GM21367 (cell line): ENCODE results near the gene ZNF202.
"Not testable (repeated sequence)": the region's sequence is repeated elsewhere in the genome, so short reads cannot be mapped to it uniquely, and the experiment has no call there.

ENCODE experiments used
- ATAC-seq: cut with Tn5 transposase; IDR thresholded peaks from one replicate; pipeline ENCODE4 v1.9.1; 2021; ENCODE audit not compliant: unreplicated experiment

Gene ZNF202

GRCh38 chr11:123742031-123742723 lies 717 bp upstream of the ZNF202 start:
- ATAC-seq, result no peak

- ATAC-seq, result no peak
Measured at GRCh38 chr11:123740787-123741158, 687 bp downstream of the ZNF202 start.

DNA sequence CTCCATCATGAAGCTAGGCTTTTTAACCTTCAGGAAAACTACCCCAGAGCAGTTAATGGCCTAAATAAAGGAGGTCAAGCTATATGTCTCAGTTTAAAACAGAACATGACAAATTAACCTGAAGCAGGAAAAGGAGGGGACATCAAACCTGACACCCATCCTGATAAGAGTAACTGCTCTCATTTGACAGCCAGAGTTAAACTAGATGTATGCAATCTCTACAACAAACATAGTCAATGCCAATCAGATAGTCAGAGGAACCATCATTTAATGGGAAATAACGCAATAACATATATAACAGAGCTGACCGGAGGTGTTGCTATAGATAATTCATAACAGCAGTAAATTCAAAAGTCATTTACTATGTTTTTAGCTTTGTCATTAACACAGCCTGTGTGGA lies 3.1 kb downstream of the ZNF202 start:
- no peak for ATAC-seq

- no peak for ATAC-seq
Measured at GRCh38 chr11:123736769-123737168, 4.7 kb downstream of the ZNF202 start.

DNA sequence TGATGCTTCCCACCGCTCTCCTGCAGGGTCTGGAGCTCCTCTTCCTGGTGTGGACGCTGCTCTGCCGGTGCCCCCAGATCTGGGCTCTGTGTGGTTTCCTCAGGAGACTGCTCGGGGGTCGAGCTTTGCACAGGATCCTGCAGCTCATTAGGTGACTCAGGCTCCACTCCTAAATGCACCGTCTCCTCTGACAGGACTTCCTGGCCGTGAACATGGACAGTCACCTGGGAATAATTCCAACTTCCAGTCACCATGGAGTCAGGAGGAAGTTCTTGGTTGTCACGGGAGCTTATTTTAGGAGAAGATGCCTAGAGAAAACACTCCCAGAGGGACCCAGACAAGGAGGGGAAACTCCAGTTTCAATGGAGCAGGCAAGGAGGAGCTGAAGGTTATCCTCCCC lies 11.9 kb downstream of the ZNF202 start:
- ATAC-seq, result no peak

- no peak for ATAC-seq
Measured at GRCh38 chr11:123725995-123726655, 15.3 kb downstream of the ZNF202 start.

- ATAC-seq, result no peak
Measured at GRCh38 chr11:123719452-123719851, 22.0 kb downstream of the ZNF202 start.

DNA sequence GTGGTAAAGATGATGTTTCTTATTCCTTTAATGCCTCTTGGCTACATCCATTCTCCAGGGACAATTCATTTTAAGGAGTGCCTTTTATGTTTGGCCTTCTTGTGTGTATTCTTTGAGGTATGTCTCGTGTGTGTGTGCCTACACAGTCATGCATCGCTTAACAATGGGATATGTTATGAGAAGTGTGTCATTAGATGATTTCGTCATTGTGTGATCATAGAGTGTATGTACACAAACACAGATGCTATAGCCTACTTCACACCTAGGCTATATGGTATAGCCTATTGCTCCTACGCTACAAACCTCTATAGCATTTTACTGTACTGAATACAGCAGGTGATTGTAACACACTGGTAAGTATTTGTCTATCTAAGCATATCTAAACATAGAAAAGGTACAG lies 23.0 kb downstream of the ZNF202 start:
- ATAC-seq, result no peak

- ATAC-seq, result no peak
Measured at GRCh38 chr11:123718063-123718462, 23.4 kb downstream of the ZNF202 start.

DNA sequence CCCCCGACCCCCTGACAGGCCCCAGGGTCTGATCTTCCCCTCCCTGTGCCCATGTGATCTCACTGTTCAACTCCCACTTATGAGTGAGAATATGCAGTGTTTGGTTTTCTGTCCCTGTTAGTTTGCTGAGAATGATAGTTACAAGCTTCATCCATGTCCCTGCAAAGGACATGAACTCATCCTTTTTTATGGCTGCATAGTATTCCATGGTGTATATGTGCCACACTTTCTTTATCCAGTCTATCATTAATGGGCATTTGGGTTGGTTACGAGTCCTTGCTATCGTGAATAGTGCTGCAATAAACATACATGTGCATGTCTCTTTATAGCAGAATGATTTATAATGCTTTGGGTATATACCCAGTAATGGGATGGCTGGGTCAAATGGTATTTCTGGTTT lies 28.8 kb downstream of the ZNF202 start:
- ATAC-seq, result not testable (repeated sequence)

DNA sequence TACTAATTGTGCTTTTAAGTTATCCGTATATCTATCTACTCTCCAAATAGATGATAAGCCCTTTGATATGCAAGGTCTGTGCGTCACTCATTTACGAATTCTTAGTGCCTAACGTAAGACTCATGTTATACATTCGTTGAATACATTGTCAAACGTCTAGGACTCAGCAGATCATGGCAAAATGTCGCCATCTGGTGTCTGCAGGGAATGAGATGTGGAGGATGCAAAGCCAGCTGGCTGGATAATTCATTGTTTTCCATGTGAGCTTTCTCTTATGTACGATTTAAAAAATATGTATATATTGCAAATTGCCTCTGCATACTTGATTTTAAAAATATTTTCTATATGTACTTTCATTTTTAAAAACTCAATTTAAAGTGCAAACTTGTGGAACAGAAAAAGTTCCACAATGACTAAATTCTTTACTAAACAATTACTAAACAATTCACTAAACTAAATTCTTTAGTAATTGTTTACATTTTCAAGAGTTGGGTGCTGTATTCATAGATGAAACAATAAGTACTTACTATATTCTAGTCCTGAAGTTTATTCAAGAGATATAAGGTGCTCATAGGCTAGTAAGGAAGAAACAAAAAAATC lies 33.8 kb downstream of the ZNF202 start:
- ATAC-seq, result peak; percentile 51

- ATAC-seq, result no peak
Measured at GRCh38 chr11:123707206-123707605, 34.3 kb downstream of the ZNF202 start.

GRCh38 chr11:123704341-123704740 lies 37.1 kb downstream of the ZNF202 start:
- no peak for ATAC-seq

DNA sequence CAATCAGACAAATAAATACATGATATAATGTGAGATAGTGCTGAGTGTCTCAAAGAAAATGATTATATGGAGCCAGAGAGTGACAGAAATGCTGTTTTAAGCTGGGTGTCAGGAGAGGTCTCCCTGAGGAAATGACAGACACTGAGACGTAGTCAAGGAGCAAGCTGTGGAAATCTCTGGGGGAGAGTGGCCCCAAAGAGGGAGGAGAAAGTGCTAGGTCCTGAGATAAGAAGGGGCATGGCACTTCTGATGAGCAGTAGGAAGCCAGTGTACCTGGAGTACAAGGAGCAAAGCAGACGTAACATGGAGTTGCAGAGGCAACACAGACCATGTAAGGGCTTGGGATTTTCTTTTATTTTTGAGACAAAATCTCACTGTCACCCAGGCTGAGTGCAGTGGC lies 38.8 kb downstream of the ZNF202 start:
- ATAC-seq, result no peak

DNA sequence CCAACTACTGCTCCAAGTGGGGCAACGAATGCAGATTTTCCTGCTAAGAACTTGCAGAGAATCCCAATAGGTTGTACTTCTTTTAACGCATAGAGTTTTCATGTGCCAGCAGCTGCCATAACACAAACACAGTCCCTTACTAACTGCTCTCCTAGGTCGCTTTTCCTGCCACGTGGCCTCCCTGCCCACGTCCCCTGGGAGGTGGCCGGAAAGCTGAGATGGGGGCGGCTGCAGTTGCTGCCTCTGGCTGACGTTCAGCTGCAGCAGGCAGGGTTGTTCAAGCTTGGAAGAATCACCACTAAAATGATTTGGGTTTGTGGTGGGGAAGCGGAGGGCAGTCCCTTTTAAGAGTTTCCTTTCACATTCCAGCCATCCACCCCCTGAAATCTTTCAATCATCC lies 39.3 kb downstream of the ZNF202 start:
- no peak for ATAC-seq

DNA sequence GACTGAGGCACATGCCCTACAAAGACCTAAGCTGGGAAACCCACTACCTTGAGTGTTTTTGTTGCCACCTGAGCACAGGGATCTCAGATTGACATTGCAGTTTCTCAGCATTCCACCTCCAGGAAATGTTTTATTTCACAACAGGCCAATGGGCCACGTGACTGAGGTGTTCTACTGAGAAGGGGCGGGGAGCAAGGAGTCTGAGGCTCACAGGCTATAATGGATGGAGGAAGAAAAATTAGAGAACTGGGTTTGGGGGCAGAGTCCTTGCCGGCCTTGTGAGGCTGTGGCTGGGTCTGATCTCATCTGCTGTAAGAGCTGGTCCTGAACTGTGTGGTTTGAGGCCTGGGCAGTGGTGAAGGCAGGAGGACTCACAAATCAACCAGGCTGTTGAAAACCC lies 40.7 kb downstream of the ZNF202 start:
- ATAC-seq, result no peak

DNA sequence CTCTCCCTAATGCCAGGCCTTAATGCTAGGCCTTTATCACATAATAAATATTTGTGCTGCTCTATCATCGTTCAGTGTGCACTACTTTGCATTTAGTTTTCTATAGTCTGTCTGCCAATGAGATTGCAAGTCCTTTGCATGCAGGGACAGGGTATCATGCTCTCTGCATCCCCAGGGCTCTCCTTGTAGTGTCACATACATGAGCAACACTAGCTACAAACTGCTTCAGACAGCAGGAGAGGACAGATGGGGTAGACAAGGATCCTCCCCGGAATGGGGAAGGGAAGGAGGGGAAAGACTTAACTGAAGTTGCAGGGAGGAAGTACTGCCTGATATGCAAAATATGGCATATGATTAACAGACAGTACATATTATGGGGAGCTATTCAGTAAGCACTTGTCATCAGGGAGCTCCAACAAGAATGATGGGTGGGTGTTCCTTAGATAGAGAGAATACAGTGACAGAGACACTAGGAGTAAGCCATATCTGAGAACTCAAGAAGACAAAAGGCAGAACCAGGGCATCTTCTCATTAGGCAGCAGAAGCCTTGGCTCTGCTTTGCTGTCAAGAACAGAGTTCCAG lies 42.8 kb downstream of the ZNF202 start:
- no peak for ATAC-seq

- ATAC-seq, result no peak
Measured at GRCh38 chr11:123696183-123696582, 45.3 kb downstream of the ZNF202 start.

GRCh38 chr11:123695231-123695630 lies 46.2 kb downstream of the ZNF202 start:
- no peak for ATAC-seq

DNA sequence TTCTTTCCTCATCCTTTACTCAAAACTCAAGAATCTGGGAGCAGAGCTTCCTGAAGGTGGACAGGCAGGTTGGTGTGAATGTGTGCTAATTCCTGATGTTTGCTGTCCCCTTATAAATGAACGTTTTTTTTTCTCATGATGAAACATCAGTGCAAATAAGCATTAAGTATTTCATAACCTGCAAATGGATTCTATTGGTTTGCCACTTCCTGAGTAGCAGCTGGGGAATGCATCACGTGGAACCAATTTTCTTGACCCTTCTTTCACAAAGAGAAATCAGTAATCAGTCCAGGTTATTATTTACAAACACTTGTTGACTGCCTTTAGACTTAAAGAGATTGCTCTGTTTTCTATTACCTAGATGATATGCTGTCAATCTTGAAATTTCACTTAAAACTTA lies 46.9 kb downstream of the ZNF202 start:
- no peak for ATAC-seq

- no peak for ATAC-seq
Measured at GRCh38 chr11:123692961-123693360, 48.5 kb downstream of the ZNF202 start.

DNA sequence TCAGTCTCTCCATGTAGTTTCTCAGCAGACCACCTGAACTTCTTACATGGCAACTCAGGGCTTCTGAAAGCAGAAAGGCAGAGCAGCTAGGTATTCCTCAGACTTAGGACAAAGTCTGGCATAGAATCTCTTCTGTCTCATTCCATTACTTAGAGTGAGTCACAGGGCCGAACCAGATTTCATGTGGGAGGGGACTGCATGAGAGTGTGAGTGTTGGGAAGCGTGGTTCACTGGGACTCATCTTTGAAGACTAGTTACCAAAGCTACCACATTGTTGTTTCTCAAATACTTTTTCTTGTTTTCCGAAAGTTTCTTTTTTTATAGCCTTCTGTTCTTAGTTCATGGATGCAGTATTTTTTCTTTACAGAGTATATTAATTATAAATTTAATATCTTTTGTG lies 51.0 kb downstream of the ZNF202 start:
- no peak for ATAC-seq
